GM18511 (cell line): ENCODE measurements around the gene GLYATL2.

Experiments
- ATAC-seq: cut with Tn5 transposase; IDR thresholded peaks from one replicate; pipeline ENCODE4 v1.9.1; 2021; ENCODE audit warnings: mild to moderate bottlenecking, moderate library complexity; ENCODE audit not compliant: unreplicated experiment

GLYATL2 gene

DNA sequence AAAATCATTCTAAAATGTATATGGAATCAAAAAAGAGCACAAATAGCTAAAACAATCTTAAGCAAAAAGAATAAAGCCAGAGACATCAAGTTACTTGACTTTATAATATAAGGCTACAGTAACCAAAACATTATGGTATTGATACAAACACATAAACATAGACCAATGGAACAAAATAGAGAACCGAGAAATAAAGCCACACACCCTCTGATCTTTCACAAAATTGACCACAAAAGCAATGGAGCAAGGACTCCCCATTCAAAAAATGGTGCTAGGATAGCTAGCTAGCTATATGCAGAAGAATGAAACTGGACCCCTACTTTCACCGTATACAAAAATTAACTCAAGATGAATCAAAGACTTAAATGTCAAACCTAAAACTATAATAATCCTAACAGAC lies 43.2 kb downstream of the GLYATL2 start:
- ATAC-seq = no peak

DNA sequence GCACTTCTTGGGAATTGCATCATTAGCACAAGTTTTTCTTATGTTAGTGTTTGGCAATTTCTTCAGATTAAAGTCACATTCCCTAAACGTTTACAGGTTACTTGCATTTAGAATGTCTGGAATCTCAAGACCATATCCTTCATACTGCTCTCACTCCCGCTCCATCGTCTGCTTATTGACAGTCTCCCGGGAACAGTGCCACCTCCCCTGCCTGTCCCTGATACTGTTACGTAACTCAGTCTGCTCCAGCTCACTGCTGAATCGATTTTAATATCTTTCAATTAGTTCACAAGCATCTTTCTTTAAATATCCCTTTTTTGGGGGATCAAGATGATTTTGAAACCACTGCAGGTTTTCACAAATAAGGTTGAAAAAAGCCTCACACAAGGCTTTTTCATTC lies 48.2 kb downstream of the GLYATL2 start:
- ATAC-seq = no peak

DNA sequence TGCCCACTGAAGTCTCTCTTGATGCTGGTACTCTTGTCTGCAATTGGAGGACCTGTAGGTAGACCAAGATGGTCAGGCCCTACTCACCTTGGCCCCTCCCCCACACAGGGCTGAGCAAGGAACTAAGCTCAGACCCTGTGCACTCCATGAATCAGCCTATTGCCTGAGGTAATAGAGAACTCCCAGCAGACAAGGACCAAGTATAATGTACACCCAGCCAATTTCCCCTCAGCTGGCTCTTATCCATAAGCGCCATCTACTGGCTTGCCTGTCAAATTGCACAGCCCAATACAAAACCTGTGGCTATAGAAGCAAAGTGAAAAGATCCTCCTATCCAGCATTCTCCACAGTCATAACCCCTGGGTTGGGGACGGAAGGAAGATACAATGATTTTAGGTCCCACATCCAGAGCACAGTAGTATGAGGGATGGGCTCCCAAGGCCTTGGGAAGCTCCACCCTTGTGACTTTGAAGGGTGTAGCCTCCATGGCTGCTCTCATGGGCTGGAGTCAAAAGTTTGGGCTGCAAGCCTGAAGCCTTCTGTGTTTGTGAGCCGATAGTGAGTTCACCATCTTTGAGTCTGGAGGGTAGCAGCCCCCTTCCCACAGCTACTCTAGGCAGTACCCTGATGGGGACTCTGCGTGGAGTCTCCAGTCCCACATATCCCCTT lies 56.0 kb downstream of the GLYATL2 start:
- peak; percentile 95 for ATAC-seq

DNA sequence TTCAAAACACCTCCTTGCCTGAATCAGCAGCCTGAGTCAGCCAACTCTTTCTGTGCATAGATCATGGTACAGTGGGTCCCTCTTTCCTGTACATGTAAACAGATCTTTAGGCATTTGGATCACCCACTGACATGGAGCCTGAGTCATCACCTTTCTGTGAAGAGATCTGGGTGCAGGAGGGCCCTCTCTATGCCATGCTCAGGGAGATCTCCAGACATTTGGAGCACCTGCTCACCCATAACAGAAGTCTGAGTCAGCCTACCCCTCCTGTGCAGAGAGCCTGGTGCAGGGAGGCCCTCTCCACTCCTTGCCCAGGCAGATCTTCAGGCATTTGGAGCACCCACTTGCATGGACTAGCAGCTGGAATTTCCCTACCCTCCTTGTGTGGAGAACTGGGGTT lies 56.6 kb downstream of the GLYATL2 start:
- ATAC-seq = peak; percentile 31

DNA sequence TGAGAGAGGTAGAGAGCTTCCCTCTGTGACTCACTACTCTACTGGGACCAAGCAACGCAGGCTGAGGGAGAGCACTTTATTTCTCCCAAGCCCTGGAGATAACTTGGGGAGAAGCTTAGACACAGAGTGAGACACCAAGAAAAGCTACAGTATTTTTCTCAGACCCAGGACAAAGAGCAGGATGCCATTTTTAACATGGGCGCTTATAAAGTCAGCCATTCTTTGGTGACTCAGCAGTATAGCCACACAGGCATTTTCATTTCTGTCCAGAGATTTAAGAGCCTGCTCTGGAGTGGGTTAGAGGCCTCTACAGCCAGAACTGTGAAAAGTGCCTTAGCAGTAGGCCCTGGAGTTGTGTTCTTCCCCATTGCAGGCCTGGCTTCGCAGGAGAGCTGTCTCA lies 57.8 kb downstream of the GLYATL2 start:
- ATAC-seq = no peak

DNA sequence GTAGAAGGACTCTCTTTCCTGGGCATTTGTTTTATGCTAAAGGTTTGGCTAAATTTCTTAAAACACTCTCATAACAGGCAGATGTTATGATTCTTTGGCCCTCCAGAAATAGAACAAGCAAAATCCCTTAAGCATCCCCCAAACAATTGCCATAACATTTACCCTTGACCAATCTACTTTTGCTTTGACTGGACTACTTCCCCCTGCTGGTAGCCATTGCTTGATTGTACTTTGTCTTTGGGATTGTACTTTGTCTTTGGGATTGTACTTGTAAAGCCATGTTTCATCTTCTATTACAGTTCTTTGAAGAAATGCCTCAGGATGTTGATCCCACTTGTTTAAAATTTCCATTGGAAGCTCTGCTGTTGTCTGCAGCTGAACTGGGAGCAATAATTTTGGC lies 59.5 kb downstream of the GLYATL2 start:
- no peak for ATAC-seq
